GM12878 (cell line): ENCODE data around the gene PDZD7. TPM values are rescaled to one million over a fixed set of nuclear protein-coding genes. Genes with fewer than 3 reads are reported as not detected.

Experiments
- ATAC-seq: fragments of 200-7000 bp; cut with Tn5 transposase; 3 replicates; pipeline ENCODE4 v1.9.1; 2020; ENCODE audit warnings: mild to moderate bottlenecking, moderate library complexity
- BruUV-seq: library from RNA; stranded (reverse); fragments of 400-500 nt; replicated peaks from 2 replicates; lab custom pipeline; 2021; lab: Mats Ljungman, UMichigan
- CTCF ChIA-PET: fragments of 300-600 bp; sonication (Branson Sonifier 250); formaldehyde crosslinking; extraction: SDS; loops from one replicate; lab custom pipeline; 2021; ENCODE audit warnings: inconsistent platforms; lab: Yijun Ruan, JAX
- POLR2A ChIA-PET: fragments of 350-600 bp; formaldehyde crosslinking; extraction: SDS; loops from one replicate; lab custom pipeline; 2021; ENCODE audit warnings: inconsistent platforms; lab: Charles Lee
- RAD21 ChIA-PET: fragments of 300-600 bp; sonication (Branson Sonifier 250); formaldehyde crosslinking; loops from one replicate; lab custom pipeline; 2023; ENCODE audit warnings: antibody characterized with exemption; ENCODE audit not compliant: unreplicated experiment; lab: Charles Lee
- SMC1A ChIA-PET: fragments of 300-600 bp; sonication (Branson Sonifier 250); formaldehyde crosslinking; loops from one replicate; lab custom pipeline; 2023; ENCODE audit not compliant: unreplicated experiment, uncharacterized antibody; lab: Charles Lee
- DNase-seq: peaks from one replicate; pipeline ENCODE4 v3.0.0-alpha.2; 2011; ENCODE audit warnings: low read depth, low spot score
- FAIRE-seq: peaks from 3 replicates; lab custom pipeline; 2011; peaks lifted over from hg19 to GRCh38; lab: Jason Lieb, UNC
- H2AFZ ChIP-seq: 2 replicates; pipeline ENCODE4 v1.6.0; 2011; ENCODE audit warnings: low read depth, low read length, control low read depth; ENCODE audit not compliant: control insufficient read depth
- H3K27ac ChIP-seq: 2 replicates; pipeline ENCODE4 v1.5.1; 2011; ENCODE audit warnings: control low read depth; ENCODE audit not compliant: control insufficient read depth, insufficient read depth
- H3K27me3 ChIP-seq, 2 experiments: replicated peaks in 1 of 2; 2 replicates each; pipeline versions ENCODE4 v1.6.0 to v1.6.1; 2011; ENCODE audit warnings: low read length in 1 of 2; ENCODE audit not compliant: control insufficient read depth in 2 of 2, insufficient read depth in 2 of 2
- H3K36me3 ChIP-seq, 2 experiments: 2 replicates each; pipeline ENCODE4 v1.5.1; 2011; ENCODE audit warnings: low read length in 1 of 2; ENCODE audit not compliant: control insufficient read depth in 2 of 2, insufficient read depth in 2 of 2
- H3K4me1 ChIP-seq: 2 replicates; pipeline ENCODE4 v1.6.1; 2011; ENCODE audit warnings: mild to moderate bottlenecking, low read length, moderate library complexity, mixed read lengths; ENCODE audit not compliant: control insufficient read depth, insufficient read depth
- H3K4me2 ChIP-seq: 2 replicates; pipeline ENCODE4 v1.6.0; 2011; ENCODE audit warnings: control low read depth; ENCODE audit not compliant: control insufficient read depth, insufficient read depth
- H3K4me3 ChIP-seq: fragments of 200-600 bp; sonication (generic); 2 replicates; pipeline ENCODE4 v1.5.1; 2016
- H3K79me2 ChIP-seq: 2 replicates; pipeline ENCODE4 v1.6.0; 2011; ENCODE audit warnings: low read length; ENCODE audit not compliant: control insufficient read depth, insufficient read depth
- H3K9ac ChIP-seq: 2 replicates; pipeline ENCODE4 v1.8.0; 2011; ENCODE audit warnings: low read length, control low read depth, mixed read lengths; ENCODE audit not compliant: control insufficient read depth, insufficient read depth
- H3K9me3 ChIP-seq: replicated peaks from 3 replicates; pipeline ENCODE4 v1.5.1; 2011; ENCODE audit warnings: mild to moderate bottlenecking, low read length; ENCODE audit not compliant: control insufficient read depth, insufficient read depth
- H4K20me1 ChIP-seq: 2 replicates; pipeline ENCODE4 v1.6.0; 2011; ENCODE audit not compliant: control insufficient read depth, insufficient read depth
- ASH2L ChIP-seq: fragments of 300-600, 200-600 bp; sonication (generic); IDR thresholded peaks from 2 replicates; pipeline ENCODE4 v1.6.1; 2017; ENCODE audit warnings: low read depth, mild to moderate bottlenecking, borderline replicate concordance
- CHD1 ChIP-seq: IDR thresholded peaks from 2 replicates; pipeline ENCODE4 v1.6.1; 2012; ENCODE audit warnings: low read depth, low read length, improper control_type of control experiment
- EED ChIP-seq: sonication (generic); IDR thresholded peaks from 2 replicates; pipeline ENCODE4 v1.6.1; 2016; ENCODE audit warnings: antibody characterized with exemption, low read depth
- HDGF ChIP-seq: fragments of 450-650 bp; IDR thresholded peaks from 2 replicates; pipeline ENCODE4 v1.6.1; 2016; ENCODE audit warnings: antibody characterized with exemption
- SIN3A ChIP-seq: IDR thresholded peaks from 2 replicates; pipeline ENCODE4 v1.6.1; 2012; ENCODE audit warnings: low read depth, low read length, improper control_type of control experiment
- SIX5 ChIP-seq: IDR thresholded peaks from 2 replicates; pipeline ENCODE4 v1.6.1; 2011; ENCODE audit warnings: mild to moderate bottlenecking, low read depth, low read length, moderate library complexity; ENCODE audit not compliant: severe bottlenecking
- SMC3 ChIP-seq: IDR thresholded peaks from 2 replicates; pipeline ENCODE4 v1.6.1; 2011; ENCODE audit warnings: low read length, improper control_type of control experiment, borderline replicate concordance
- SRF ChIP-seq, 2 experiments: IDR thresholded peaks; 2 replicates each; pipeline ENCODE4 v1.6.1; 2011; ENCODE audit warnings: low read depth in 2 of 2, low read length in 2 of 2, mild to moderate bottlenecking in 1 of 2, moderate library complexity in 1 of 2
- WGBS: methylation state at CpG from one replicate; pipeline ENCODE4 v1.1.6; 2016; ENCODE audit warnings: low lambda C conversion rate; ENCODE audit not compliant: insufficient replicate concordance, insufficient coverage; ENCODE audit errors: missing lambda C conversion rate; 5-methylcytosine and 5-hydroxymethylcytosine counted together
- in situ Hi-C: fragments of 300-500 bp; cut with MboI; formaldehyde crosslinking; loops from 9 replicates; pipeline ENCODE4 v1.14.3; 2018; ENCODE audit warnings: mixed read lengths
- intact Hi-C: fragments of 100-400 bp; cut with micrococcal nuclease; formaldehyde crosslinking; loops from one replicate; pipeline ENCODE4 v1.14.2; 2022; ENCODE audit not compliant: unreplicated experiment
- polyA plus RNA-seq, 11 experiments: library from polyadenylated mRNA; depleted of rRNA in 4 of 11; unstranded in 6 of 11; stranded (reverse) in 5 of 11; fragments of >200 nt; fragmentation: Nextera tagmentation in 4 of 11; fragmentation: Illumina TruSeq in 1 of 11; extraction: Ambion mirVana in 4 of 11; extraction: Trizol in 1 of 11; gene quantifications; 1 replicate in 1 of 11; 2 replicates in 10 of 11; pipeline versions ENCODE4 v1.2.1 to v1.2.3, GENCODE V29; 2011 to 2016; ENCODE audit warnings: inconsistent platforms in 2 of 11, missing spikeins in 2 of 11, low read depth in 1 of 11
- total RNA-seq, 4 experiments: library from RNA; depleted of rRNA in 3 of 4; stranded (reverse); fragments of >200 nt in 3 of 4; fragmentation: Illumina TruSeq in 1 of 4; extraction: Trizol in 1 of 4; gene quantifications; 2 replicates each; pipeline versions ENCODE4 v1.2.1 to v1.2.3, GENCODE V29; 2013 to 2021
- TF ChIP-seq, protein P1 (sequence below): IDR thresholded peaks from 2 replicates; pipeline ENCODE4 v1.6.1; 2011; ENCODE audit warnings: low read depth, low read length, improper control_type of control experiment, borderline replicate concordance
- TF ChIP-seq, protein P2 (sequence below): IDR thresholded peaks from 2 replicates; pipeline ENCODE4 v1.6.1; 2012; ENCODE audit warnings: improper control_type of control experiment, low read depth, low read length; ENCODE audit not compliant: insufficient replicate concordance
- TF ChIP-seq, protein P3 (sequence below): fragments of 450-650 bp; IDR thresholded peaks from 2 replicates; pipeline ENCODE4 v1.6.1; 2016; ENCODE audit warnings: mild to moderate bottlenecking, moderate library complexity, borderline replicate concordance

Gene PDZD7
- total and polyA plus RNA-seq, 10 of the 15 experiments (the other 5 are each of a cell fraction or from before 2014, with no cell fraction given) = 0.01 to 0.20 (median 0.03) TPM; not detected in 7

DNA sequence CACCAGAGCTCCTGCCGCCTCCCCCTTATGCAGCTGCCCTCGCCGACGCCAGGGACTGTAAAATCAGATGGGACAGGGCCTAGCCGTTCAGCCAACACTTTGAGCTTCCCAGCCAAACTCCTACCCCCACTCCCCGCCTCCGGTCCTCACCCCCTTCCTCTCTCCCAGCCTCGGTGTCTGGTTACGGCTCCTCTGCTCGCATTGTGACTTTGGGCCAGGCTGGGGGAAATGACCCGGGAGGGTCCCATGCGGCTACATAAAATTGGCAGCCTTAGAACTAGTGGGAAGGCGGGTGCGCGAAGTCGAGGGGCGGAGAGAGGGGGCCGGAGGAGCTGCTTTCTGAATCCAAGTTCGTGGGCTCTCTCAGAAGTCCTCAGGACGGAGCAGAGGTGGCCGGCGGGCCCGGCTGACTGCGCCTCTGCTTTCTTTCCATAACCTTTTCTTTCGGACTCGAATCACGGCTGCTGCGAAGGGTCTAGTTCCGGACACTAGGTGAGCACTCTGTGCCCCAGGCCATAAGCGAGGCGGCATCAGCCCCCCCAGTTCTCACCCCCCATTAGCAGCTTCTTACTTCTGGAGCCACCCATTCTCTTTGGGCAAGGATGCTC, 30.8 kb upstream of the PDZD7 start, which contains the start of gene KAZALD1:
Gene KAZALD1, plus strand, starts transcription at position 366 of the 608 bp plus-strand sequence. CDS start 604 bp downstream, outside the sequence.
- DNase-seq (no peak), ATAC-seq (peak; percentile 37), FAIRE-seq (no peak)
- in situ Hi-C loops (no loop called here), intact Hi-C loops (loop anchor here (1.0 kb wide), 1 partner anchor 62 kb away; the partner anchor contains the start of gene LZTS2)
- no peaks in the 10 kb centered on the region for H4K20me1 ChIP-seq
- peaks cover 20% of the 10 kb centered on the region for H3K79me2 ChIP-seq
- peaks cover 39% of the 10 kb centered on the region for H3K4me1 ChIP-seq
- TF ChIP-seq, protein P1, sequence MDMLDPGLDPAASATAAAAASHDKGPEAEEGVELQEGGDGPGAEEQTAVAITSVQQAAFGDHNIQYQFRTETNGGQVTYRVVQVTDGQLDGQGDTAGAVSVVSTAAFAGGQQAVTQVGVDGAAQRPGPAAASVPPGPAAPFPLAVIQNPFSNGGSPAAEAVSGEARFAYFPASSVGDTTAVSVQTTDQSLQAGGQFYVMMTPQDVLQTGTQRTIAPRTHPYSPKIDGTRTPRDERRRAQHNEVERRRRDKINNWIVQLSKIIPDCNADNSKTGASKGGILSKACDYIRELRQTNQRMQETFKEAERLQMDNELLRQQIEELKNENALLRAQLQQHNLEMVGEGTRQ = no peak
- TF ChIP-seq SRF (IDR thresholded peaks at IDR 0.05; ENCODE audit: low read depth in 2 of 2, low read length in 2 of 2) (no peak), SIN3A (0 out of 2 replicates have a peak, but pooled peaks have one; percentile 18), SIX5 (no peak), ASH2L (no peak), SMC3 (no peak), CHD1 (0 out of 2 replicates have a peak, but pooled peaks have one; percentile 15), HDGF (peak; percentile 51; the same call in 1 of the 2 replicates), EED (peak; percentile 9; the same call in 1 of the 2 replicates)
- TF ChIP-seq, protein P2, sequence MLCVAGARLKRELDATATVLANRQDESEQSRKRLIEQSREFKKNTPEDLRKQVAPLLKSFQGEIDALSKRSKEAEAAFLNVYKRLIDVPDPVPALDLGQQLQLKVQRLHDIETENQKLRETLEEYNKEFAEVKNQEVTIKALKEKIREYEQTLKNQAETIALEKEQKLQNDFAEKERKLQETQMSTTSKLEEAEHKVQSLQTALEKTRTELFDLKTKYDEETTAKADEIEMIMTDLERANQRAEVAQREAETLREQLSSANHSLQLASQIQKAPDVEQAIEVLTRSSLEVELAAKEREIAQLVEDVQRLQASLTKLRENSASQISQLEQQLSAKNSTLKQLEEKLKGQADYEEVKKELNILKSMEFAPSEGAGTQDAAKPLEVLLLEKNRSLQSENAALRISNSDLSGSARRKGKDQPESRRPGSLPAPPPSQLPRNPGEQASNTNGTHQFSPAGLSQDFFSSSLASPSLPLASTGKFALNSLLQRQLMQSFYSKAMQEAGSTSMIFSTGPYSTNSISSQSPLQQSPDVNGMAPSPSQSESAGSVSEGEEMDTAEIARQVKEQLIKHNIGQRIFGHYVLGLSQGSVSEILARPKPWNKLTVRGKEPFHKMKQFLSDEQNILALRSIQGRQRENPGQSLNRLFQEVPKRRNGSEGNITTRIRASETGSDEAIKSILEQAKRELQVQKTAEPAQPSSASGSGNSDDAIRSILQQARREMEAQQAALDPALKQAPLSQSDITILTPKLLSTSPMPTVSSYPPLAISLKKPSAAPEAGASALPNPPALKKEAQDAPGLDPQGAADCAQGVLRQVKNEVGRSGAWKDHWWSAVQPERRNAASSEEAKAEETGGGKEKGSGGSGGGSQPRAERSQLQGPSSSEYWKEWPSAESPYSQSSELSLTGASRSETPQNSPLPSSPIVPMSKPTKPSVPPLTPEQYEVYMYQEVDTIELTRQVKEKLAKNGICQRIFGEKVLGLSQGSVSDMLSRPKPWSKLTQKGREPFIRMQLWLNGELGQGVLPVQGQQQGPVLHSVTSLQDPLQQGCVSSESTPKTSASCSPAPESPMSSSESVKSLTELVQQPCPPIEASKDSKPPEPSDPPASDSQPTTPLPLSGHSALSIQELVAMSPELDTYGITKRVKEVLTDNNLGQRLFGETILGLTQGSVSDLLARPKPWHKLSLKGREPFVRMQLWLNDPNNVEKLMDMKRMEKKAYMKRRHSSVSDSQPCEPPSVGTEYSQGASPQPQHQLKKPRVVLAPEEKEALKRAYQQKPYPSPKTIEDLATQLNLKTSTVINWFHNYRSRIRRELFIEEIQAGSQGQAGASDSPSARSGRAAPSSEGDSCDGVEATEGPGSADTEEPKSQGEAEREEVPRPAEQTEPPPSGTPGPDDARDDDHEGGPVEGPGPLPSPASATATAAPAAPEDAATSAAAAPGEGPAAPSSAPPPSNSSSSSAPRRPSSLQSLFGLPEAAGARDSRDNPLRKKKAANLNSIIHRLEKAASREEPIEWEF = no peak
- TF ChIP-seq, protein P3, sequence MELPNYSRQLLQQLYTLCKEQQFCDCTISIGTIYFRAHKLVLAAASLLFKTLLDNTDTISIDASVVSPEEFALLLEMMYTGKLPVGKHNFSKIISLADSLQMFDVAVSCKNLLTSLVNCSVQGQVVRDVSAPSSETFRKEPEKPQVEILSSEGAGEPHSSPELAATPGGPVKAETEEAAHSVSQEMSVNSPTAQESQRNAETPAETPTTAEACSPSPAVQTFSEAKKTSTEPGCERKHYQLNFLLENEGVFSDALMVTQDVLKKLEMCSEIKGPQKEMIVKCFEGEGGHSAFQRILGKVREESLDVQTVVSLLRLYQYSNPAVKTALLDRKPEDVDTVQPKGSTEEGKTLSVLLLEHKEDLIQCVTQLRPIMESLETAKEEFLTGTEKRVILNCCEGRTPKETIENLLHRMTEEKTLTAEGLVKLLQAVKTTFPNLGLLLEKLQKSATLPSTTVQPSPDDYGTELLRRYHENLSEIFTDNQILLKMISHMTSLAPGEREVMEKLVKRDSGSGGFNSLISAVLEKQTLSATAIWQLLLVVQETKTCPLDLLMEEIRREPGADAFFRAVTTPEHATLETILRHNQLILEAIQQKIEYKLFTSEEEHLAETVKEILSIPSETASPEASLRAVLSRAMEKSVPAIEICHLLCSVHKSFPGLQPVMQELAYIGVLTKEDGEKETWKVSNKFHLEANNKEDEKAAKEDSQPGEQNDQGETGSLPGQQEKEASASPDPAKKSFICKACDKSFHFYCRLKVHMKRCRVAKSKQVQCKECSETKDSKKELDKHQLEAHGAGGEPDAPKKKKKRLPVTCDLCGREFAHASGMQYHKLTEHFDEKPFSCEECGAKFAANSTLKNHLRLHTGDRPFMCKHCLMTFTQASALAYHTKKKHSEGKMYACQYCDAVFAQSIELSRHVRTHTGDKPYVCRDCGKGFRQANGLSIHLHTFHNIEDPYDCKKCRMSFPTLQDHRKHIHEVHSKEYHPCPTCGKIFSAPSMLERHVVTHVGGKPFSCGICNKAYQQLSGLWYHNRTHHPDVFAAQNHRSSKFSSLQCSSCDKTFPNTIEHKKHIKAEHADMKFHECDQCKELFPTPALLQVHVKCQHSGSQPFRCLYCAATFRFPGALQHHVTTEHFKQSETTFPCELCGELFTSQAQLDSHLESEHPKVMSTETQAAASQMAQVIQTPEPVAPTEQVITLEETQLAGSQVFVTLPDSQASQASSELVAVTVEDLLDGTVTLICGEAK = 0 out of 2 replicates have a peak, but pooled peaks have one; percentile 29
- WGBS = 84% methylated on average over 27 of the region's 31 CpGs
- POLR2A ChIA-PET = interaction anchor here (0.6 to 5.2 kb wide), 13 partner anchors 10 to 1556 kb away, joined by 3 to 42 read pairs (median 5); partner anchors contain the start of genes OGA, PDZD7 and SFXN3
- RAD21 ChIA-PET = interaction anchor here (1.4 to 7.5 kb wide), 5 partner anchors 11 to 80 kb away, joined by 4 to 68 read pairs (median 32); no protein-coding TSS in a partner anchor
- CTCF ChIA-PET = interaction anchor here (0.8 to 24.4 kb wide), 8 partner anchors 1 to 80 kb away, joined by 3 to 885 read pairs (median 16); partner anchors contain the start of genes KAZALD1, PDZD7 and SFXN3
- H3K27me3 ChIP-seq = peaks cover 0 to 3% of the 10 kb centered on the region in 2 experiments; a peak in 1 of 4 replicates
- SMC1A ChIA-PET = interaction anchor here (1.0 to 2.9 kb wide), 5 partner anchors 8 to 80 kb away, joined by 4 to 16 read pairs (median 8); no protein-coding TSS in a partner anchor
- H3K27ac ChIP-seq = peak within 1 kb of the TSS; percentile 98
- peak within 1 kb of the TSS; percentile 82 for H3K4me2 ChIP-seq
- peak within 1 kb of the TSS; percentile 93 for H2AFZ ChIP-seq
- H3K4me3 ChIP-seq = peak within 1 kb of the TSS; percentile 95
- BruUV-seq = no TSS peak
- no peaks in the 10 kb centered on the region for H3K9me3 ChIP-seq
- no peaks in the 10 kb centered on the region for H3K36me3 ChIP-seq
- peak within 1 kb of the TSS; percentile 98 for H3K9ac ChIP-seq
